Measurements from ENCODE around the gene MSRB1. TPM values are rescaled to one million over a fixed set of nuclear protein-coding genes. Genes with fewer than 3 reads are reported as not detected.
"Not testable (repeated sequence)": the region's sequence is repeated elsewhere in the genome, so short reads cannot be mapped to it uniquely, and the experiment has no call there.

Gene MSRB1
- total and polyA plus RNA-seq, 8 donors: 9.8 to 66.7 (median 14.9) TPM

GRCh38 chr16:1922357-1922756, 20.6 kb downstream of the MSRB1 start:
- TF ChIP-seq CTCF (IDR thresholded peaks at IDR 0.05): no peak
- H3K27me3 ChIP-seq: peaks cover 51 to 73% of the 10 kb centered on the region in 2 donors
- intact Hi-C loops (cut with DNase I): no loop called here

DNA sequence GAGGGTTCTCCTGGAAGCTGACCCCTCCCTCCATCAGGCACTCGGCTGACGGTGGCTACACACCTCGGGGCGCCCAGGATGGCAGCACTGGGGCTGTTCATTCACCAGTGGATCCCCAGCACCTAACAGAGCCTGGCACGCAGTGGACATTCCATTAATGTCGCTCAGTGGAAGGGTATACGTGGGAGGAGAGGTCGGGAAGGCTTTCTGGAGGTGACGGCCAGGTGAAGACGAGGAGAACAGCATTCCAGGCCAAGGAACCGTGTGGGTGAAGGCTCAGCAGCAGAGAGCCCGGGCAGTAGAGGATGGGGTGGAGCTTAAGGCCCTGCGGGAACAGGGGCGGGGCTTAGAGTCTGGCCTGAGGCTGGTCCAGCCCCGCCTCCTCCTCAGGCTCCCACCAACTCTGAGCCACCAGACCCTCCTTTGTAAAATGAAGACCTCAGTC, 22.2 kb downstream of the MSRB1 start:
- no peak for TF ChIP-seq CTCF (IDR thresholded peaks at IDR 0.05)
- H3K4me3 ChIP-seq: no peak overlapping the region
- DNase-seq (no peak), ATAC-seq (peak; percentile 45)
- H3K27ac ChIP-seq: no peak overlapping the region
- peaks cover 0 to 18% of the 10 kb centered on the region in 2 donors for H3K4me1 ChIP-seq
- H3K27me3 ChIP-seq: peaks cover 65 to 89% of the 10 kb centered on the region in 2 donors
- intact Hi-C loops (cut with DNase I): no loop called here
- no peaks in the 10 kb centered on the region for H3K9me3 ChIP-seq
- H3K36me3 ChIP-seq: no peaks in the 10 kb centered on the region

More at GRCh38 chr16:1922357-1922756, 20.6 kb downstream of the MSRB1 start:
- DNase-seq (no peak), ATAC-seq (no peak)
- Histone ChIP-seq H3K4me3 (no peak overlapping the region), H3K4me1 (peaks cover 0 to 18% of the 10 kb centered on the region in 2 donors), H3K27ac (no peak overlapping the region), H3K36me3 (no peaks in the 10 kb centered on the region), H3K9me3 (no peaks in the 10 kb centered on the region)

GRCh38 chr16:1920122-1920521, 22.9 kb downstream of the MSRB1 start:
- Histone ChIP-seq H3K4me1 (peaks cover 0 to 18% of the 10 kb centered on the region in 2 donors), H3K27me3 (peaks cover 67 to 95% of the 10 kb centered on the region in 2 donors)
- DNase-seq; H3K9me3 ChIP-seq; H3K4me3 ChIP-seq; H3K27ac ChIP-seq; H3K36me3 ChIP-seq; ATAC-seq; intact Hi-C loops (cut with DNase I): not testable (repeated sequence)

DNA sequence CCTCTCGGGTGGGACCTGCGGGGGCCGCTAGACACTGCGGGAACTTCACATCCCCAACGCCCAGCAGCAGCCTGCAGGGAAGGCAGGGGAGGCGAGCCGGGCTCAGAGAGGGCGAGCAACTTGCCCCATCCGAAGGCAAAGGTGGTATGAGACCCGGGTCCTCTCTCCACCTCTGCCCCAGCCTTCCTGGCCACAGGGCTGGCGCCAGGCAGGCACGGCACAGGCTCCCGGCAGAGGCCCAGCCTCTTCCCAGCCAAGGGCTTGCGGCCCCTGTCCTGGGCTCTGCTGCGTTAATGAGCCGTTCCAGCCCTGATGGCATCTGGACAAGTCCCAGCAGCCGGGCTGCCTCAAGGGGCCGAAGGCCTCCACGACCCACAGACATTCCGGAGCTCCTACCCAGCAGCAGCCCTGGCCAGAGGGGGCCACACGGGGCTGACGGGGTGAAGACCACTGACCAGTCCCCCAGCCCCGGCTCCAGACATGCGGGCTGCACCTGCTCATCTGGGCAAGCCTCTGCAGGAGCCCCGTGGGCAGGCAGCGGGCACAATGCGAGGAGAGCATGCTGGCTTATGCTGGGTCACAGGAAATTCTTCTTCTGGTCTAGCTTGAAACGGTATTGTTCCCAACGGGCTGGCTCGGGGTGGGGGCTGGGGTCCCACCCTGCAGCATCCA, 23.5 kb downstream of the MSRB1 start:
- ATAC-seq: no peak

DNA sequence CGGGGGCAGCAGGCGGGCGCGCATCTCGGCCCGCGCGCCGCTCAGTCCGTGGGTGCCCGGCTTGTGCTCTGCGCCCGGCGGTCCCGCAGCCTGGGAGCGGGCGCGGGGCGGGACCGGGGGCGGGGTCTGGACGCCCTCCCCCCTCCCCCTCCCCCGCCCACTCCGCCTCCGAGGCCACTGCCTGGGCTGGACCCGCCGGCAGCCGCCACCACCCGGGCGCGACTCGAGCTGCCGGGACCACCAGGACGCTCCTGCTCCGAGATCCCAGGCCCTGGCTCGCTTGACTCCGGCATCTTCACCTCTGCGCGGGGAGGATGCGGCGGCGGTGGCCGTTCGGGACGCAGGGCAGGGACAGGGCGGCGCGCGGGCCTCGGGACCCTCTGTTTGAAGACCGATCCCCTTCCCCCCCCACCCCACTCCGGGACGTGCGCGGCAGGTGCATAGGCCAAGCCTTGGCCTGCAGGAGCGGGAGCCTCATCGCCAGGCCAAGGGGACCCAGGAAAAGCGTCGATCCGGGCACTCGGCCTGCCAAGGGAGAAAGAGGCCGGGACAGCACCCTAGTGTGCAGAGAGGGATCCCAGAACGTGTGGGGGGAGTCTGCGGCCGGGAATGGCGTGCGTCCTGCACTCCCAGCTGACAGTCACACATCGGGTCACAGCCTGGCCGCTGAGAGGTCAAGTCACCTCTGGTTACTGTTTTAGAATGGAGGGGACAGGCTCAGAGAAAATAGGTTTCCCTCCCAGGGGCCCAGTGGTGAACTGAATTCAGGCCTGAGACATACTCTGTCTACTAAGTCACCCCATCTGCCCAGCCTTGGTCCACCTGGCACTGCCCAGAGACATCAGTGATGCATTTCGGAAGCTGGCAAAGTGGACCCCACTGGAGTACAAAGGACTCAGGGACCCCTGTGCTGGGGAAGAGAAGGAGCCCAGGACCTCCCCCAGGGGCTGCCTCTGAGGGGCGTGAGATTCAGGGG, 24.4 kb downstream of the MSRB1 start, which contains the start of gene HS3ST6:
Gene HS3ST6 (minus strand): TSS at position 65 of the 976 bp plus-strand sequence. CDS start 92 bp downstream, outside the sequence.
- H3K9me3 ChIP-seq: no peaks in the 10 kb centered on the region
- peaks cover 0 to 16% of the 10 kb centered on the region in 2 donors for H3K4me1 ChIP-seq
- H3K27ac ChIP-seq: no peak within 1 kb of the TSS
- TF ChIP-seq CTCF (IDR thresholded peaks at IDR 0.05): no peak
- no peak within 1 kb of the TSS for H3K4me3 ChIP-seq
- H3K27me3 ChIP-seq: peaks cover 65 to 97% of the 10 kb centered on the region in 2 donors
- intact Hi-C loops (cut with DNase I): no loop called here
- ATAC-seq (no peak), DNase-seq (no peak)
- H3K36me3 ChIP-seq: no peaks in the 10 kb centered on the region

More for the DNA sequence above, 23.5 kb downstream of the MSRB1 start:
- intact Hi-C loops (cut with DNase I): no loop called here
- no peak for TF ChIP-seq CTCF (IDR thresholded peaks at IDR 0.05)
- Histone ChIP-seq H3K36me3 (no peaks in the 10 kb centered on the region), H3K4me3 (no peak overlapping the region), H3K4me1 (peaks cover 0 to 18% of the 10 kb centered on the region in 2 donors), H3K9me3 (no peaks in the 10 kb centered on the region), H3K27ac (no peak overlapping the region), H3K27me3 (peaks cover 67 to 97% of the 10 kb centered on the region in 2 donors)
- no peak for DNase-seq
